Upper lobe of left lung (tissue), 4 donors: Measurements from ENCODE around the gene ZSCAN18.

Experiments
- POLR2A ChIP-seq, 4 donors: fragments of 450-650 bp; IDR thresholded peaks; one replicate each; pipeline ENCODE4 v1.5.1; 2016 to 2017; ENCODE audit warnings: antibody characterized with exemption in 4 of 4, mild to moderate bottlenecking in 2 of 4
- TF ChIP-seq, protein P1 (sequence below), 6 experiments: fragments of 450-650 bp in 4 of 6; fragments of 200-600 bp in 2 of 6; sonication (generic) in 2 of 6; IDR thresholded peaks; one replicate each; pipeline ENCODE4 v1.5.1; 2016 to 2019; ENCODE audit warnings: antibody characterized with exemption in 6 of 6

DNA sequence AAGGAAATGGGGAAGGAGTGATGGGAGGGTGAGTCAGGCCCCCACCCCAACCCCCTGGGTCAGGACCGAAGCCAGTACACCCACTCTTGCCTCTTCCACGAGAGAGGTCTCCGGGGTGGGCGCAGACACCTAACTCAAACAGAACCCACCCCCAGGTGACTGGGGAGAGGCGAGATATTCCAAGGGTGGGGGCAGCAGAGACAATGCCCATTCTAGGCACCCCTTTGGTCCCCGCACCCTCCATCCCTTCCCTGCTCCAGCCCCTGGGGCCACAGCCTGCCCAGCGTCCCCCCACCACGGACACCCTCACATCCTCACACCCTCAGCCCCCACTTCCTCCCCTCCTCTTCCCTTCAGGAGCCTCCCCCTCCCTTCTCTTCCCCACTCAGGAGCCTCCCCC lies 682 bp downstream of the ZSCAN18 start:
- TF ChIP-seq, protein P1, sequence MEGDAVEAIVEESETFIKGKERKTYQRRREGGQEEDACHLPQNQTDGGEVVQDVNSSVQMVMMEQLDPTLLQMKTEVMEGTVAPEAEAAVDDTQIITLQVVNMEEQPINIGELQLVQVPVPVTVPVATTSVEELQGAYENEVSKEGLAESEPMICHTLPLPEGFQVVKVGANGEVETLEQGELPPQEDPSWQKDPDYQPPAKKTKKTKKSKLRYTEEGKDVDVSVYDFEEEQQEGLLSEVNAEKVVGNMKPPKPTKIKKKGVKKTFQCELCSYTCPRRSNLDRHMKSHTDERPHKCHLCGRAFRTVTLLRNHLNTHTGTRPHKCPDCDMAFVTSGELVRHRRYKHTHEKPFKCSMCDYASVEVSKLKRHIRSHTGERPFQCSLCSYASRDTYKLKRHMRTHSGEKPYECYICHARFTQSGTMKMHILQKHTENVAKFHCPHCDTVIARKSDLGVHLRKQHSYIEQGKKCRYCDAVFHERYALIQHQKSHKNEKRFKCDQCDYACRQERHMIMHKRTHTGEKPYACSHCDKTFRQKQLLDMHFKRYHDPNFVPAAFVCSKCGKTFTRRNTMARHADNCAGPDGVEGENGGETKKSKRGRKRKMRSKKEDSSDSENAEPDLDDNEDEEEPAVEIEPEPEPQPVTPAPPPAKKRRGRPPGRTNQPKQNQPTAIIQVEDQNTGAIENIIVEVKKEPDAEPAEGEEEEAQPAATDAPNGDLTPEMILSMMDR (IDR thresholded peaks at IDR 0.05) = no peak
- TF ChIP-seq POLR2A (IDR thresholded peaks at IDR 0.05) = no peak
